CD4-positive, alpha-beta T cell treated with Interleukin-6 for 4 hours (primary cell): ENCODE results near the gene CDYL2.

Source experiments
- DNase-seq: peaks from one replicate; pipeline ENCODE4 v3.0.0-alpha.2; 2020; ENCODE audit warnings: mixed read lengths

Gene CDYL2

DNA sequence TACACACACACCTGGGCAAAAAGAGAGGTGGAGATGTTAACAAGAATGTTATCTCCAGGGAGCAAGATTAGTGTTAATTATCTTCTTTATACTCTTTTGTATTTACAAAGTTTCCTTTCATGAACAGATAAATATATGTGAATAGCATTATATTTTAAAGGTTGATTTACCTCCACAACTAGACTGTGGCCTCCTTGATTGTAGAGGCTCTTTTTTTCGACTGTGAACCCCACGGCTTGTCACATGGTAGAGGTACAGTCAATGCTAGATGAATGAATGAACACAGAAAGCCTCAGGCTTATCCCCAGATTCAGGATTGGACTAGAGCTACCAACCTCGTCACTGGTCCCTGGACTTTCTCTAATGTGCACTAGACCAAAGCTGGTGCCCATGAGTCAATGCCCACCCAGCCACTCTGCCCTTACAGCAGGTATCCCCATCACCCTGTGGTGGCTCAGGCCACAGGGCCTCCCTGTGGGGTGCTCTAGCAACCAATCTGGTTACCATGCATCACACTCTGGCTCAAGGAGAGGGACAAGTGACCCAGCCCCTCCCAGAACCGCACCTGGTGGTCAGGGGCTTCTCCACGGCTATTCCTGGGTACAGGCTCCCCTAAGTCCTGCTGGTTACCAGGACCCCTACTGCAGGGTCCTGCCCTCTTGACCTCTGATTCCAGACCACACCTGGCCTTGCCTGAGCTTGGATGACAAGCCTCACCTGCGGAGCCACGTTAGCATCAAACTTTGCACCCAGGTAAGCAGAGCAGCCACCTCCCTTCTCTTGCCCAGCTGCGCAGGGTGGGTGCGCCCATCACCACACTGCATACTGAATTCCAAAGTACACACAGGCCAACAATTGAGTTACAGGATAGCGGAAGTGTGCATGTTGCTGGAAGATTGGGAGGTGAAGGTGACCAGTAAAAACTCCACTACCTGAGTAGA, 101.0 kb downstream of the CDYL2 start:
- DNase-seq = no peak

DNA sequence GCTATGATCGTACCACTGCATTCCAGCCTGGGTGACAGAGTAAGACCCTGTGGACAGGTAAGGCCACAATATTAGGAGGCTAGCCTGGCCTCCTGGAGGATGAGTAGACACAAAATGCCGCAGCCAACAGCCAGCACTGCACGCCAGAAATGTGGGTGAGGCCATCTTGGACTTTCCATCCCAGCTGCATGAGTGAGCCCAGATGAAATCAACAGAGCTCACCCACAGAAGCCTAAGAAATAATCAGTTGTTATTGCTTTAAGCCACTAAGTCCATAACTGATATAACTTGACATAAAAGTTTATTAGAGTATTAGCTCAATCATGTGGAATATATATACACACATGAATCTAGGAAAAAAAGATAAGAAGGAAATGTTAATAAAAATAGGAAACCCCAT, 101.7 kb downstream of the CDYL2 start:
- no peak for DNase-seq

DNA sequence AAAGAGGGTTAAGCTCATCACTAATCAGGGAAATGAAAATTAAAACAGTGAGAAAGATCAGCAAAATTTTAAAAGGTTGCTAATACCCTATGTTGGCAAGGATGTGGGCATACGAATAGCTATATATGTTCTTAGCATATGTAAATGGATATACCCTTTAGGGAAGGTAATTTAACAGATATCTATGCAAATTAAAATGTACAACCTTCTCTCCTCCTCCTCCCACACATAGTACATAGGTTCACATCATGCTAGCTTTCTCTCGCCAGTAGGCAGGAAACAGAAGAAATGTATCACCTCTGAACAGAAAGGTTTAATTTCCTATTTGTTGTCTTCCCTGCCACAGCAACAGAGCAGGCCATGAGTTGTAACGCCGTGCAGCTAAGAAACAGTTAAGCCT, 103.8 kb downstream of the CDYL2 start:
- no peak for DNase-seq

DNA sequence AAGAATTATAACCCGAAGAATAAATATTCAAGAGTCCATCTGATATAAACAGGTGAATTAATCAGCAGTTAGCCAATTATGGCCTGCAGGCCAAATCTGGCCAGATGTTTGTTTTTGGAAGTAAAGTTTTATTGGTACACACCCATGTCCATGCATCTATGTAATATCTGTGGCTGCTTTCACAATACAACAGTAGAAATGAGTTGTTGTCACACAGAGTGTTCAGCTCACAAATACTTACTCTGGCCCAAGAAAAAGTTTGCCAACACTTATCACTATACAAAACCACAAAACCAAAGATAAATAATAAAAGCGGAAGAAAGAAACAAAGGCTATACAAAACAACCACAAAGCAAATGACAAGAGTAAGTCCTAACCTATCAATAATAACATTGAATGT, 109.4 kb downstream of the CDYL2 start:
- no peak for DNase-seq

DNA sequence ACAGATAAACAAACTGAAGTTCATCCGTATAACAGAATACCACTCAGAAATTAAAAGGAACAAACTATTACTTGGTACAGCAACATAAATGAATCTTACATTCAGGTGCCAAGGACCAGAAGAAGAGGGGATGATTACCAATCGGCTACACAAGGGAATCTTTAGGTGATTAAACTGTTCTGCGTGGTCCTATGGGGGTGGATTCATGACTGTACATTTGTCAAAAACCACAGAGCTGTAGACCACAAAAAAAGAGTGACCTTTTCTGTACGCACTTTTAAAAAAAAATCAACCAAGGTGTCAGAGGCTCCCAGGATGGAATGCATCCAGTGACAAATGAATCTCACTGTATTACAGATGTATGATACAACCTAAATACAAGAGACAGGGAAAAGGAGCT, 110.8 kb downstream of the CDYL2 start:
- no peak for DNase-seq

DNA sequence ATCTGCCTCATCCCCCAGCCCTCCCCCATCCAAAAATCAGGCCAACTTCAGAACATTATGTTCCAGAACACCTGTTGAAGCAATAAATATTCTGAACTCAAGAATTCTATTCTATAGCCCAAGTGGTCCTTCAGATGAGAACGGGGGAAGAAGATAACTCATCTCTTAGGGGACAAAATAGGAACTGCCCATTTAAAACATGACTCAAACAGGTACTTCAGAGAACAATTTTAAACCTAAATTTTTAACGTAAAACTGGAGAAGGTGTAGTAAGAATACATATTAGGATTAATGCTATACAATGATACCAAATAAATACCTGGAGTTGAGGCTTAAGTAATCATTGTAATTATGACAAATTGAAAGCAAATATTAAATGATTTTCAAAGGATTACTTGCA, 112.1 kb downstream of the CDYL2 start:
- DNase-seq = no peak

DNA sequence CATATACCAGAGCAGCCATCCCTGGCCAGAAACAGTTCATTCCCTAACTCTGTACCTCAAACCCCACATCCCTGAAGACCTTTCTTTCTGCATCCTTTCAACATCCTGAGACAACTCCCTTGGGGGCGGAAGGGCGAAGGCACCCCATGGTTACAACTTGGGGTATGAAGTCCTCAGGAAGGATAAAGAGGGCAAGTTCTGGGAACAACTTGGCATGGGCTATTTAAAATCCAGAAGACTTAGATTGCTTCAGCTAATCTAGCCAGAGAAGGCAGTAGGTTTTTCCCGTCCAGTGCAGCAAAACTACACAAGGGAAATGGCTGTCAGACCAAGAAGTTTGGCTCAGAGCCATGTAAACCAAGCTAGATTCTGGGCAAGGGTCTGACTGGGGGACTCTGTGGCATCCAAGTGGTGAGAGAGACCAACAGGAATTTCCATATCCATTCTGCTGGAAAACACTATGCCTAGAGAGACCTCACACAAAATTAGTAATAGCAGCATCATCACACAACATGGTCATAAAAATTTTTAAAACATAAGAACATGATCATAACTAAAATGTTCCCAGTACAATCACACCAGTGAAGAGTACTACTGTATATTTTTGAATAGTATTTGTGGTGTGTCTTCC, 113.2 kb downstream of the CDYL2 start:
- DNase-seq = no peak

DNA sequence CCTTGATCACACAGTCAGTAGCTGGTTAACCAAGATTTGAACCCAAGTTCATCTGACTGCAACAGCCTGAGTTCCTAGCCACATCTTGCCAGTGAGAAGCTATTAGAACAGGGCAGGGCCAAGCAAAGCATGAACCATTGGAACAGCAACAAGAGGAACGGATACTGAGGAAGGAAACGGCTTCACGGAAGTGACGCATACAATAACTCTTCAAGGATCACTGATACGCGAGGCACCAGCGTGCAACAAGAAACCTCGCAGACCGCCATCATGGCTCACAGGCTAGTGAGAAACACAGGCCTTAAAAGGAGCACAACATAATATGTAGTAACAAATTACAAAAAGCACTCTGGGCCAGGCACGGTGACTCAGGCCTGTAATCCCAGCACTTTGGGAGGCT, 114.9 kb downstream of the CDYL2 start:
- no peak for DNase-seq

DNA sequence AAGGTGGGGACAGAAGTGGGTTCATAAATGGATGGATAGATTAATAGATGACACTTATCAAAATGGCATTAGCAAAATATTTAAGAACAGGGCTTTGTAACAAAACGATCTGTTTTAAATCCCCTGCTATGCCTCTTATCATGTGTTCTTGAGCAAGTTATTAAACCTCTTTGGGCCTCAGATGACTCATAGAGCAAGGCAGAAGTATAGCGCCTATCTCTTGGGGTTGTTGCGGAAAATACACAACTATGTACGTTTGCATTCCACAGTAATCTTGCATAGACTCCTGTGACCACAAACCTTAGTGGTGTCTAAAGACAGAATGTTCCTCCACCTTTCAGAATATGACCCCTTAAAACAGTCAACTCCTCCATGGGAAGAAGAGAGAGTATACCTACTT, 116.8 kb downstream of the CDYL2 start:
- no peak for DNase-seq

DNA sequence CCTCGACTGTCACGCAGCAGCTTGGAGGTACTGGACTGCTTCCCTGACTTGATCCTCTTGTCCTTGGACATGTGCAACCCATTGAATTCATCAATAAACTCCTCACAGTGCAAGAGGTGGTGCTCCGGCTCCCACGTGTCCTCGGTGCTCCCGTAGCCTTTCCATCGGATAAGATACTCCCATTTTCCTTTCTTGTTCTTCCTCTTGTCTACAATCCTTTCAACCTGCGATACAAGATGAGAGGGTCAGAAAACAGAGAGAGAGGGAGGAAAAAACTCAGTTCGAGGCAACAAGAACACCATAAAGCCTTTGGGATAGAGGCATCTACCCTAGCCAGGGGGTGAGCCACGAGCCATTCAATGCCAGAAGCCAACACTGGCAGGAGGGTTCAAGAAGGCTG, 119.5 kb downstream of the CDYL2 start:
- no peak for DNase-seq

DNA sequence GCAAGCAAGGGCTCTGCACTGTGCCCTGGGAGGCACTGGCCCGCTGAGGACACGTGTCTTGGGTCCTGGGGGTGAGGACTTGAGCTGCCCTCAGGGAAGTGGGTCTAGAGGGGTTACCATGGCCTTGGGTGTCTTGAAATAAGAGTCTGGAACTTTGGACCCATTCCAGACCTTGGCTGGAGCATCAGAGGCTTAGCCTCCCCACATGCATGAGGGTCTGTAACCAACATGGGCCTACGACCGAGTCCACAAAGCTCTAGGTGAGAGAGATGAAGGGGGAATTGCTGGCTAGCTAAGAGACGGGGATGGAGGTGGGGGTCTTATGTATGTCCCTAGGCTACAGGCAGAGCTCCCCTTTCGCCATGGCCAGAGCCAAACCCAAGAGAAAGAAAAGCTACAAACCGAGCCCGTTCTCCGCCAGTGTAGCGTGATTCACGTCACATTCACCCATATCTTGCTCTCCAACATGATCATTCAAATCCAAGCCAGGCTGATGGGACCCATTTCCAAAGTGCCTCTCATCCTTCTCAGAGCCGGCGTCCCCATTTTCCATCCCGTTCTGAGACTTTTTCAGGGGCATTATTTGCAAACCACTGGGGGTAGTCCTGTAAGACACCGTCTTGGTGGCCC, 120.1 kb downstream of the CDYL2 start:
- DNase-seq = no peak

DNA sequence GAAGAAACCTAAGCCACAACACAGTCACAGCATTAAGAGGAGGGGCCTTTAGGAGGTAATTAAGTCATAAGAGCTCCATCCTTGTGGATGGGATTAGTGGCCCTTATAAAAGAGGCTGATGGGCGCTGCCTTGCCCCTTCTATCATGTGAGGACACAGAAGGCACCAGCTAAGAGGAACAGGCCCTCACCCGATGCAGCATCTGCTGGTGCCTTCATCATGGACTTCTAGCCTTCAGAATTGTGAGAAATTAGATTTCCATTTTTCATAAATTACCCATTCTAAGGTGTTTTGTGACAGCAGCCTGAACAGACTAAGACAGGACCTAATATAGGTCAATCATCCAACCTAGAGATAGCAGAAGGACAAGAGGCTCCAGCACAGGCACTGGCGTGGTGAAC, 120.8 kb downstream of the CDYL2 start:
- DNase-seq = no peak

DNA sequence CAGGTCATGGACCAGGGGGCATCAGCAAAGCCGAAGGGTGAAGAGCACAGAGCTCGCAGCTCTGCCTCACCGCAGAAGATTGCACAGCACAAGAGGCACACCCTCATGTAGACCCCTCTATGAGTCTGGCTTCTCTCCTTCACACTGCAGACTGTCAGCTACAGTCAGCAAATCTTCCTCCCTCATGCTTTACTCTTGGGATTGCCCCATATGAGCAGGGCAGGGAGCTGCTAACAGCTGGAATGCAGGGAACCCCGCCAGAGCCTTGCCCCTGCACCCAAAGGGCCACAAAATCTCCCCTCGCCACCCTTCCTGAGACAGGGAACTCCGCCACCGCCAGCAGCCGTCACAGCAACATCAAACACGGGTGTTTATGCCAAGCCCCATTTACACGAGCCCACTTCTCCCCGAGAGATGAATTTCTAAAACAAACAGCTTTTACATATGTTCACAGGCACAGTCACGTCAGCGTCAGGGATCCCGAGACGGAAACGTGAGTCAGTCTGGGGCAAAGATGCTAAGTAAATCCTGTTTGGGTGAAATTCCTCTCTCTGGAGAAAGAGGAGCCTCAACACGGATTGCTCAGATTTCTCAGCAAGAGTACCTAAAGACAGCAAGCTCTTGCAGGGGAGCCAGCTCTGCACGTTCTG, 121.9 kb downstream of the CDYL2 start:
- DNase-seq = no peak

DNA sequence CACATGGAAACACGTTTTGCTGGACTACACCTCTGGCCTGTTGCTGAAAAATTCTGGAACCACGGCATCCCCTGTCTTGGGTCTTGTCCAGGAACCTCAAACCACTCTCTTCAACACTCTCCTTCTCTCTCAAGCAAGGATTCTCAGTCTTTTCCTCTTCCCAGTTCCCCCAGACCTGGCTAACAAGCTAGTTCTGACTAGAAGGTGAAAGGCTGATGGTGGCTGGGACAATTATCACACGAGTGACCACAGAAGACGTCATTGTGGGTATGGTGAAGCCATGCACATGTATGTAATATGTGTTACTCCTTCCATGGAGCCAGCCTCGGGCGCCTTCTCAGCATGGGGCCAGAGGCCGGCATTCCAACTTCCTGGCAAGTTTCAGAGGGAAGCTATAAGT, 123.0 kb downstream of the CDYL2 start:
- no peak for DNase-seq

DNA sequence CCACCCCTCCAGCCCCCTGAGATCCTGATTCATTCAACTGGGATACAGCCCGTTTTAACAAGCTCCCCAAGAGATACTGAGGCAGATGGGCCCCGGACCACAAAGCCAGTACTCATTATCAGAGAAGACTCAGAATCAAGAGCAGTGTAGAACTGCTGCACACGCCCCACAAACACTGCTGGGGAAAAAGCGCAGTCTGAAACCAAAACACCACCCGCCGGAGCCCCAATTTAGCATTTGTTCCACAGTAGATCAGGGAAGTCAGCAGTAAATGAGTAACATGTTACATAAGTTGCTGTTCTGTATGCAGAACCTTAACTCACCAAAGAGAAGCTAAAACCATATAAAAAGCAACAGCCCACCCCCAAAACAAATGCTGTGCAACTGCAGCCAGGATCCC, 123.6 kb downstream of the CDYL2 start:
- DNase-seq = no peak

DNA sequence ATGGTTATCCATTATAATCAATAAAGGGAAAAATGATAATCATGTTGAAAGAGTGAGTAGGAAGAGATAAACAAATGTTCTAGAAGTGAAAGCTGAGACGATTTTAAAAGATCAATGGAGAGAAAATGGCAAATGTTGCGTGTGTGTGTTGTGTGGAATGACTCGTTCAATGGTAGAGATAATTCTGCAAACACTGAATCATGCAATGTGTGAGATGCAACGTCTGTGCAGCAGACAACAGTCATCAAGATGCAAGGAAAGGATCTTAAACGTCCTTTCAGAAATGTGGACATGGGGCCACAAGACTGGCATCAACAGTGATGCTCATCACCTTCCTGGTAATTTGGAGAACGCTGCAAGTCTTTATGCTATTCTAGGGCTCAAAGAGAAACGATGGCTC, 124.4 kb downstream of the CDYL2 start:
- DNase-seq = no peak

DNA sequence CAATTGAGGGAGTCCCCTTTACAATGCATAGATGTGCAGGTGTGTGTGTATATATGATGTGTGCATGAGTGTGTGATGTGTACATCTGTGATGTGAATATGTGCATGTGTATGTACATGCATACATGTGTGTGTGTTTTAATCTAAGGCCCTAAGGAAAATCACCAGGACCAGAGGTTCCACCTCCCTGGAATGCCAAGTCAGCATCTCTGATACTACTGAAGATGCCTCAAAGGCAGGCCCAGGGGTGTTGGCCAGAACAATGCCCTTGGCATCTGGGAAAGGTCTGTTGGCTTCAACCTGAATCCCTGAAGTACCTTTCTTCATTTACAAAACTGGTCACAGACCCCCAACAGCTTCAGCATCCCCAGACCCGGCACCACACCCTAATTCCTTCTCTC, 129.5 kb downstream of the CDYL2 start:
- no peak for DNase-seq

DNA sequence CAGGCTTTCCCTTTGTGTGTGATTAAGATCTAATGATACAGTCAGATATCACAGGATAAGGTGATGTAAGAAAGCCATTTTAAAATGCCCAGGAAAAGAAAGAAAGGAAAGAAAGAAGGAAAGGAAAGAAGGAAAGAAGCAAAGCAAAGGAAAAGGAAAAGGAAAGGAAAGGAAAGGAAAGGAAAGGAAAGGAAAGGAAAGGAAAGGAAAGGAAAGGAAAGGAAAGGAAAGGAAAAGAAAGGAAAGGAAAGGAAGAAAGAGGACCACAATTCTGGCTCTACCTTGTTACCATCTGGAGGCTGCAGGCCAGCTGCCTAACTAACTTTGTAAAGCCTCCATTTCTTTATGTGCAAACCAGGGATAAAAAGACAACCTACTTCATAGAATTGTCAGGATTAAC, 132.0 kb downstream of the CDYL2 start:
- no peak for DNase-seq

DNA sequence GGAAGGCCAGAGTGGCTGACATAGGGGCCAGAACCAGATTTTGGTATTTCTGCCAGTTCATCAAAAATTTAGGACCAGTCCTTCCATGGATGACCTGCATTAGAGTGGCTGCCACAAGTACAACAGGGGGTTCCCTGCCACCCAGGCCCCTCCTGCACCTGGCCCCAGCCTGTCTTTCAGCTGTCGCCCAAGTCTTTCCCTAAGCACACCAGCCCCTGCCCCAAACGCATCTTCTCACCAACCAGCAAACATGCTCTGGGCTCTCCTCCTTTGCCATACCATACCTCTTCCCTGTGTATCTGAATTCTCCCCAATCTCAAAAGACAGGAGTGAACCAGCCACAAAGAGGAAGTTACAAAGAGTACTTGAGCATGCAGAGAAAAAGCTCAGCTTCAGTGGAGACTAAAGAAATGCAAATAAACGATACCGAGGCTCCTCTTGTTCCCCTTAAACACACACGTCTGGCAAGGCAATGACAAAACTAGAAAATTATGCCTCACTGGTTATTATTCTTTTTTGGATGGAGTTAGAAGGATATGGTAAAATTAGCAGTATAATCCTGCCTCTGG, 133.0 kb downstream of the CDYL2 start:
- no peak for DNase-seq

DNA sequence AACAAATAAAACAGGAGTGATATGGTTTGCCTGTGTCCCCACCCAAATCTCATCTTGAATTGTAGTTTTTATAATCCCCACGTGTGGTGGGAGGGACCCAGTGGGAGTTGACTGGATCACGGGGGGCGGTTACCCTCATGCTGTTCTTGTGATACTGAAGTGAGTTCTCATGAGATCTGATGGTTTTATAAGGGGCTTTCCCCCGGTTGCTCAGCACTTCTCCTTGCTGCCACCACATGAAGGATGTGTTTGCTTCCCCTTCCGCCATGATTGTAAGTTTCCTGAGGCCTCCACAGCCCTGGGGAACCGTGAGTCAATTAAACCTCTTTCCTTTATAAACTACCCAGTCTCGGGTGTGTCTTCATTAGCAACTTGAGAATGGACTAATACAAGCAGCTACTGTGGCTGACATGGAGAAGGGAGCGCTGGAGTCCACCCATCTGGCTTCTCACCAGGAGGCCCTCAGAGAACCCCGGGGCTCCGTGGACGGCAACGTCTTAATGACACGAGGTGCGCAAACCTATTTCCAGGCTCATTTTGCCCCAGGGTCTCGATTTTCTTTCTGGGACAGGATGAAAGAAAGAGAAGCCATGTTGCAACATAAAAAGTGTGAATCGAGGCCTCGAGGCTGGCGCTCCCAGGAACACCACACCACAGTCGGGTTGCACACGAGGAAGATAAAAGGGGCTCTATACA, 134.1 kb downstream of the CDYL2 start:
- no peak for DNase-seq

DNA sequence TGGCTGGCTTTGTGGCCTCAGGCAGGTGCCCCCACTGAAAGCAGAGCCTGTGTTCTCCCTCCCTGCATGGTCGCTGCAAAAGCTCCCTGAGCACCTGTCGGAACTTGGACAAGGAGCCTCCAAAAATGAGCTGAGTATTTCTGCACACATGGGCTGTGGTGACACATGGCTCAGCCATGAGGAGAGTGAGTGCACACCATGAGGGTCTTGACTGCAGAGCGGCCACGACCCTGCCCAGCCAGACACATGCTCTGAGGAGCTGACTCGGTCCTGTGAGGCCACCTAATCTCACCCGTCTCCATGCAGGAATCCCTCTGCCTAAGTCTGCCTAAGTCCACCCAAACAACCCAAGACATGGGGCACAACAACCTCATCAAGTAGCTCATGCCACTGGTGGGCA, 134.7 kb downstream of the CDYL2 start:
- no peak for DNase-seq

DNA sequence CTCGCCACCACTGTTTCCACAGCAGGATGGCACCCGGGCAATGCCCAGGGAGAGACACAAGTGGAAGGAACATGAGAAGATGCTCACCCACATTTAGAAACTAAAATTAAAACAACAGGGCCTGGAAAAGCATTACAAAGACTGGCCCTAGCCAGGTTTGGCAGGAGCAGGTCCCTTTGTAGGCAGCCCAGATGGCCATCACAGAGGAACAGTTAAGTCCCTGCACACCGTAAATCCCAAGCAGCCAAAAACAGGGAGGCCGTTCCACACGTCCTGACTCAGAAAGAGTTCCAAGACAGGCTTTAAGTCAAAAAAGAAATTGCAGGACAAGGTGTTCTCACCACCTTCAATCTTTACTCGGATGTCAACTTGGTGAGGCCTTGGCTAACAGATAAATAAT, 136.5 kb downstream of the CDYL2 start:
- no peak for DNase-seq

DNA sequence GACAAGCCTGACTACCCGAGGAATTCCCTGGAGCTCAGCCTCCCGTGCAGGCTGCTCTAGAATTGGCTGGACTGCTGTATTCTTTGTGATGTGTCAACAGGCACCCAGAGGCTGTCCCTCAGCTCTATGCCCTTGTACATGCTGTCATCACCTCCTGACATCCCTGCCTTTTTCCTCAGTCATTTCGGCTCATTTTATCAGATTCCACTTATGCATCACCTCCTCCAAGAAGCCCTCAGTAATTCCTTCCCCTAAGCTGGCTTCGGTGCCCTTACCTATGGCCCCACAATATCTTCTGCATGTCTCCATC, 137.2 kb downstream of the CDYL2 start:
- no peak for DNase-seq
